GM12891 (cell line): Measurements from ENCODE around the gene DENND1A.

Source experiments
- DNase-seq: peaks from one replicate; pipeline ENCODE4 v3.0.0; 2011; ENCODE audit warnings: low spot score; ENCODE audit not compliant: insufficient read length
- FAIRE-seq: peaks from 2 replicates; lab custom pipeline; 2011; peaks lifted over from hg19 to GRCh38; lab: Jason Lieb, UNC
- PAX5 ChIP-seq: IDR thresholded peaks from 2 replicates; pipeline ENCODE4 v1.6.1; 2011; ENCODE audit warnings: low read length, moderate library complexity, mild to moderate bottlenecking; ENCODE audit not compliant: insufficient read depth, severe bottlenecking
- POLR2A ChIP-seq: IDR thresholded peaks from 2 replicates; pipeline ENCODE4 v1.6.1; 2011; ENCODE audit warnings: low read depth, low read length, control low read depth
- POLR2AphosphoS5 ChIP-seq: IDR thresholded peaks from 2 replicates; pipeline ENCODE4 v1.6.1; 2011; ENCODE audit warnings: low read depth, low read length, control low read depth
- POU2F2 ChIP-seq: IDR thresholded peaks from 2 replicates; pipeline ENCODE4 v1.6.1; 2011; ENCODE audit warnings: low read depth, mild to moderate bottlenecking, control low read depth, low read length, moderate library complexity
- SPI1 ChIP-seq: IDR thresholded peaks from 2 replicates; pipeline ENCODE4 v1.6.1; 2011; ENCODE audit warnings: low read depth, low read length, control low read depth
- TAF1 ChIP-seq: IDR thresholded peaks from 2 replicates; pipeline ENCODE4 v1.6.1; 2011; ENCODE audit warnings: low read depth, low read length, control low read depth

Gene DENND1A

DNA sequence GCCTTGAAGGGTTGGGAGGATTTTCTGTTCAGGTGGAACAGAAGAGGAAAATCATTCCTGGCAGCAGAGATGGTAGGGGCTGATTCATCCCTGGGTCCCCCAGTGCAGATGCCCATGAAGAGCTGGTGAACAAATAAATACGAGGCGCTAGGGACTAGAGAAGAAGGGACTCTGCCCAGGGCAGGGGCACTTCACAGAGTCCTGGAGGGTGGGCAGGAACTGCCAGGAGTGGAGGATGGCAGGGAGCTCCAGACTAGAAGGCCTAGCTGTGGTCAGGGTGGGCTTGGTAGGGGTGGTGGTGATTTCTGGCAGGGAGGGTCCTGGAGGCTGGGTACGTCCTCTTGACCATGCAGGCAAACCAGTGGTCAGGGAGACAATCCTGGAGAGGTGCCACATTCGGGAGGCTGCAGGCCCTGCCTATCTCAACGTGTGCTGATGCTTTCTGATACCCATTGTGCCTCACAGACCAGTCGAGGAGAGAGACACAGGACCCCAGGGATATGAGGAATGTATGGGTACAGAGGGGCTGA, 504.0 kb downstream of the DENND1A start:
- FAIRE-seq = no peak
- TF ChIP-seq POLR2A = no peak
- no peak for TF ChIP-seq TAF1
- no peak for TF ChIP-seq PAX5
- no peak for TF ChIP-seq POU2F2
- no peak for TF ChIP-seq POLR2AphosphoS5
- TF ChIP-seq SPI1 = no peak
- DNase-seq = no peak

DNA sequence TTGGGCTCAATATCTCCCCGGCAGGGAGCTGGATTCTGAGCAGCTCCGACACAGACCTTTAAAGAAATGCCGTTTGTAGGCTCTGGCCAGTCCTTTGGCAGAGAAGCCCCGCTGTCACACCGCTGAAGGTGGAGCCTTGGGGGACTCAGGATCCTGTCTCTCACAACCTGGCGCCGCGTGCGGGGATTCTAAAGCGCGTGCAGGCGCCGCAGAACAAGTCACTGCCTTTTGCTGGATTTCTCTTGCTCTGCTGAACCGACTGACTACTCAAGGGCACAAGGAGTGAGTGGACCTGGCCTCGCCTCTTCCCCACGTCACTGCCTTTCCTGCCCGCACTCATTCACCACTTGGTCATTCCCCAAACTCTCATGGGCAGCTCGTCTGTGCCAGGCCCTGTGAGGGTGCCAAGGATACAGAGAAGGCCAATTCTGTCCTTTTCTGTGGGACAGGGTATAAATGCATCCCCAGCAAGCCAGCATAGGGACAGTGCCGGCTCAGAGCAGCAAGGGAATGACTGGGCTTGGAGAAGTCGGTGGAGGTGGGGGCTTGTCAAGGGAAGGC, 504.6 kb downstream of the DENND1A start:
- TF ChIP-seq PAX5 = no peak
- no peak for TF ChIP-seq POLR2AphosphoS5
- TF ChIP-seq SPI1 = no peak
- FAIRE-seq = no peak
- no peak for DNase-seq

DNA sequence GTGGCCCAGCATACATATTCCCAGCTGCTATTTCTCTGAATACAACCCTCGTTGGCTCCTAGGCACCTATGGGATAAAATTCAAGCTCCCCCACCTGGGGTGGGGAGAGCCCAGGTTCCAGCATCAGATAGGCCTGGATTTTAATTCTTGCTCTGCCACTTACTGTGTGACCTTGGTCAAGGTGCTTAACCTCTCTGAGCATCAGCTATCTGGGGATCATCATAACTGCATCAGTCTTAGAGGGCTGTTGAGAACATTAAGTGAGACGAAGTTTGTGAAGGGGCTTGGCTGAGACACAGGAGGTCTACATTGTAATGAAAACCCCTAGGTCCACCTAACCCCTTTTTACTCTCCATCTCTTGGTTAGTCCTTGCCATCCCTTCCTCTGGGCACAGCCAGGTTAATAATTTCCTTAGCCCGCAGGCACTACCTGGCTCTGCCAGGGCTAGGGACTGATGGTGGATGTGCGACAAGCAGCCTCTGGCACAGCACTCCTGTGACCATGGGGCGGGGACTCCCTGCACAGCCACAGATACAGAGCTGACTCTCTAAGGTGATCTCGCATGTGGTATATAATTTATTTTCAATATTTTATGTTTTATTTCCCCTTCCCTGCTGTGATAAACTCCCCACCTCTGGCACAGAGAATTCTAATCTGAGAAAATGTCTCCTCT, 505.2 kb downstream of the DENND1A start:
- TF ChIP-seq SPI1 (no peak), PAX5 (no peak), TAF1 (no peak)
- DNase-seq = no peak
- no peak for FAIRE-seq

DNA sequence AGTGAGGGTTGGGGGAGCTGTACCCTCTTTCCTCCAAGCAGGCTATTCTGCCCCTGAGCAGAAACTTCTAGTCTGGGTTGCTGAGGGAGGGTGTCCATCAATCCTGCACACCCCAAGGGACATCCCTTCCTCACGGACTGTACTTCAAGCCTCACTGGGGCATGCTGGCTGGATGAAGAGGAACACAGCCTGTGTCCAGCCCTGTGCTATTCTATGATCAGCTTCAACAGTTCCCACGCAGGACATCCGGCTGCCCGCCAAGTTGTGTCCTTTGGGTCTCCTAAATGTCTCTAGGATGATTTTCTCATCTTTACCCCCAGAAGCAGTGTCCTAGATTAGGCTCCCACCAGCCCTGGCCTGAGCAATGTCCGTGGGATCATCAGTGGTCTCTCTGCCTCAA, 505.8 kb downstream of the DENND1A start:
- no peak for DNase-seq
- no peak for FAIRE-seq
- TF ChIP-seq POLR2A = no peak
- TF ChIP-seq POU2F2 = no peak
- no peak for TF ChIP-seq SPI1
- TF ChIP-seq PAX5 = no peak
- TF ChIP-seq POLR2AphosphoS5 = no peak
- no peak for TF ChIP-seq TAF1

DNA sequence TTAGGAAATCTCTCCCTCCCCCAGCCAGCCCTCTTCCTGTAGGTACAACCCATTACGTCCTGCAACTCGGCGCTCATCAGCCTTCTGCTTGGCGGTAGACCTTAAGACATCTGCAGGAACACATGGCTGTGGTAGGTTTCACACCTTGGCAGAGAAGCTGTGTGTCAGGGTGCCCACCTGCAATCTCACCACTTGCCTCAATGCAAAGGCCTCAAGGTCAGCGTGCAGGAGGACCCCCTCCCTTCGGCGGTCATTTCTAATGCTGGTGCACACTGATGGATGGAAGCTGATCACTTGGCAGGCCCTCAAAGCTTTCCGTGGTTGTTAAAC, 506.6 kb downstream of the DENND1A start:
- FAIRE-seq = no peak
- no peak for DNase-seq
- no peak for TF ChIP-seq SPI1
- no peak for TF ChIP-seq PAX5
- no peak for TF ChIP-seq POLR2AphosphoS5
- no peak for TF ChIP-seq TAF1
- TF ChIP-seq POU2F2 = no peak
- TF ChIP-seq POLR2A = no peak

DNA sequence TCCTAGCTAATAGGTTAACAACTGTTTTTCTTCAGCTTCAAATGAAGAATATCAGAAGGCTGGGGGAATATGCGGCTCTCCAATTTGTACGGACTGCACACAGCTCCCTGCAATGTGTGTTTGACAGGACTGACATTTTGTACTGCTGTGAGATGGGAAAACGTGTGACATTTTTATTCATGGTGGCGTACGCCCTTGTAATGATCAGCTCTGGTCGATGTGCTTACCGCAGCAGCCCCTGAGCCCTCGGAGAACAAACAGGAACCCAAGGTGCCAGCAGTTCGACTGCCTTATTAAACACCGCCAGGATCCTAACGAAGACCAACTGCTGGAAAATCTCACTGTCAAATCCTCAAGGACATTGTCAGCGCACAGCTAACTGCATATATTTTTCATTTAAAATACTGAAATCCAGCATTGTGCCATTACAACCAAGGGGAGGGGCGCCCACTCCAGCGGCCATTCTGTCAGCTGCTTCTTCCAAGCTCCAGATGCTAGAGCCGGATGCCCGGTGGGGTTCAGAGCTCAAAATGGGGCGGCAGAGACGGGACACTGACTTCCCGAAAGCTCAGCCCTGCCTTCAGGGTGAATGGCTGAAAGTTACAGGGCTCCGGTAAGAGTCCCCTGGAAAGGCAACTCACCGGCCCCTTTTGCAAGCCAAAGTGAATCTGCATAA, 507.2 kb downstream of the DENND1A start:
- DNase-seq = no peak

DNA sequence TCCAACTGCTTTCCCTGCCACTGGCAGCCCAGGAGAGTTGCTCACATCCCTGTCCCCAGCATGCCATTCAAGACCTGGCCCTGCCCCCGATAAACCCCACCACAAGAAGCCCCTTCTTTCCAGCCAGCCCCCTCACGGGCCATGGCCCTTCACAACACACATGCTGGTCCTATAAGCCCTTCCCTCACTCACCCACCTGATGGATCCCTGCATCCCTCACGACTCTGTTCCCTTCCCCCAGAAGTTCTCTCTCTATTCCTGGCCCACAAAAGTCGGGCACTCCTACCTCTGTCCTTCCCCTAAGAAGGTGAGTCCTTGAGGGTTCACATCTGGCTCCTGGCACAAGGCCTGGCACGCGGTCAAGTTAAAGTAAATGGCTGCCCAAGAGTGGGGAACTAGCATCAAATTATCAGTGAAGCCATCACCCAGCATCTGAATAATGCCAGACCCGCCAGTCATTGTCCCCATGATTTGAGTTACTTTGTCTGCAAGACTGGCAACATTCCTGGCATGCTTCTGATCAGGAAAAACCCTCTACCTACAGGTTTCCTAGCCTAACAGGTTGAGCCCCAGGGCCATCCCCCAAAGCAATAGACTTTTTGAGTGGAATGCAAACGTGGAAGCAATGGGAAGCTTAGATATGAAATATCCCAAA, 508.0 kb downstream of the DENND1A start:
- TF ChIP-seq POLR2A (no peak), POLR2AphosphoS5 (no peak), POU2F2 (no peak), TAF1 (no peak), PAX5 (no peak), SPI1 (no peak)
- no peak for DNase-seq
- no peak for FAIRE-seq

More for the DNA sequence above, 507.2 kb downstream of the DENND1A start:
- no peak for FAIRE-seq
- no peak for TF ChIP-seq POU2F2
- no peak for TF ChIP-seq POLR2AphosphoS5
- no peak for TF ChIP-seq PAX5
- TF ChIP-seq POLR2A = no peak
- TF ChIP-seq TAF1 = no peak
- no peak for TF ChIP-seq SPI1

DNA sequence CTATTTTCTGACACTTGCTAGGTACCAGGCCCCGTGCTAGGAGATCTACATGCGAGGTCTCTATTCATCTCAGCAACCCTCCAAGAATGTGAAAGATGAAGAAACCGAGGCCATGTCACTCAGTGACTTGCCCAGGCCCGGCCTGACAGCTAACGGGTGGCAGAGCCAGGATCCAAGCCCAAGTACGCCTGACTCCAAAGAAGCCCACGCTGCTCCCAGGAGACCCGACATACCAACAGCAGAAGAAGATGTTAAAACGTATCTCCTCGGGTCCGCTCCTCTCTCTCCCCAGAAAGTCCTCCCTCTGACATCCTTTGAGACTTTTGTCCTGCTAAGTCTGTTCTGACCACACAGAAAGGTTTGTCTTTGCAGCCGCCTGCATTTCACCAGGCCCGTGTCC, 508.7 kb downstream of the DENND1A start:
- no peak for FAIRE-seq
- TF ChIP-seq POU2F2 (no peak), SPI1 (no peak), TAF1 (no peak)

DNA sequence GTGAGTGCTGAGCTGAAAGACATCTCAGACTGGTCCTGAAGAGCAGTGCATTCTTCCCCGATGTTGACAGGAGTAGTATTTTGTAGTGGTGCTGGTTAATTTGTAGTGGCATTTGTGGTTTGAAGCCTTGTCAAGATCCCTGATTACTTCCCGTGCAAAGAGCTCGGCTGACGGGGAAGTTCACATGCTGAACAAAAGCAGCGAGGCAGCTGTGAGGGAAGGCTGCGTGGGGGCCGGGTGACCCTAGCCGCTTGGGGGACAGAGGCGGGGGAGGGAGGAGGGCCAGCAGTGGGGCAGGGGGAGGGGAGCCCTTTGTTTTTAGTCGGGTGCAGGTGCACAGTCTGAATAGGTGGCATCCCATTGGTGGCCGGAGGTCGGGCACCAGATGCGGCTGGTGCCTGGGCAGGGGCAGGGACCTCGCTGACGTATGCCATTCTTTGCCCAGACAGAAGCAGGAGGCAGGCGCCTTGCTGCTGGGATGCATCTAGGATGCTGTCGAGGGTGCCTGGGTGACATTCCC, 509.3 kb downstream of the DENND1A start:
- TF ChIP-seq POLR2AphosphoS5 (no peak), POLR2A (no peak)
- DNase-seq = no peak
- FAIRE-seq = no peak

More for the DNA sequence above, 508.7 kb downstream of the DENND1A start:
- no peak for DNase-seq

DNA sequence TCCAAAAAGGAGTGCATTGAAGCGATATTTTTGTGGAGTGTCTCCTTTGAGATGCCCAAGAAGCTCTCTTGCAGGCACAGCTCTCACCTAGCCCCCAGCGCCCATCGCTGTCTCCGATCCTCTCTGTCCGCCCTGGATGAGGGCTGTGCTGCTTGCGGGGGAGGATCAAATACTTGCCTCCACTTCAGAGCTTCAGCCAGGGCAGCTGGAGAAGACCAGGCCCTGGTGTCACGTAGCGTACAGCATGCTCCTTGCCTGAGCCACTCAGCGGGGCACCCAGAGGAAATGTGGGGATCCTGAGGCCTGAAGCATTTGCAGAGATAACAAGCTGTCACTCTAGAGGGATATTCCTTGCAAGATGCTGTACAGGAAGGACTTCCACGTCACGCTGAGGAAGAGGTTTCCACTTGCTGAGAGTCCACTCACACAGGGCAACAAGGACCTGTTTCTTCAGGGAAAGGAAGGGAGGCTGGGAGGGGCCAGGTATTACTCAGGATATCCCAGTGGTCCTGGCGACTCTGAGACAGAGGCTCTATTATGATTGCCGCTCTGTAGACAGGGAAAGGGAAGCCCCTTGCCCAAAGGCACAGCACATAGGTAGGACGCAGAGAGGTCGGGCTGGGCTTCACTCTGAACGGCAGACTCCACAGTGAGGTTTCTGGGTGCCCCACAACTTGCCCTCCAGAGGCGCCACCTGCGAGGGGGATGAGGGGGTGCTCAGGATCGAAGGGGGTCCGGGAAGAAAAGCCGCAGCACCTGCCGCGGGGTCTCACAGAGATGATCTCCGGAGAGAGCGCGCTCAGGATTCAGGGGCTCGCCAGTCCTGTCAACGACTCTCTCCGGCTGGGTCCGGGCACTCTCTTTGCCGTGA, 510.0 kb downstream of the DENND1A start:
- FAIRE-seq = no peak
- no peak for DNase-seq
- no peak for TF ChIP-seq TAF1
